T-helper 1 cell treated with Interleukin-12 subunit alpha and Interleukin-12 subunit beta and Interleukin-4 antibody, amounts not matched to agents 30 ng/mL and 1 ng/mL, for 36 hours (primary cell): Measurements from ENCODE around the gene MDFI. TPM values are rescaled to one million over a fixed set of nuclear protein-coding genes. Genes with fewer than 3 reads are reported as not detected.

ENCODE experiments used
- intact Hi-C: fragments of 100-400 bp; cut with micrococcal nuclease; formaldehyde crosslinking; loops from one replicate; pipeline ENCODE4 v1.15.1; 2024
- total RNA-seq: library from RNA; stranded (reverse); gene quantifications from 2 replicates; pipeline ENCODE4 v1.2.3, GENCODE V29; 2022

MDFI gene
- total RNA-seq, 1 donor from 2014 or later = not detected

DNA sequence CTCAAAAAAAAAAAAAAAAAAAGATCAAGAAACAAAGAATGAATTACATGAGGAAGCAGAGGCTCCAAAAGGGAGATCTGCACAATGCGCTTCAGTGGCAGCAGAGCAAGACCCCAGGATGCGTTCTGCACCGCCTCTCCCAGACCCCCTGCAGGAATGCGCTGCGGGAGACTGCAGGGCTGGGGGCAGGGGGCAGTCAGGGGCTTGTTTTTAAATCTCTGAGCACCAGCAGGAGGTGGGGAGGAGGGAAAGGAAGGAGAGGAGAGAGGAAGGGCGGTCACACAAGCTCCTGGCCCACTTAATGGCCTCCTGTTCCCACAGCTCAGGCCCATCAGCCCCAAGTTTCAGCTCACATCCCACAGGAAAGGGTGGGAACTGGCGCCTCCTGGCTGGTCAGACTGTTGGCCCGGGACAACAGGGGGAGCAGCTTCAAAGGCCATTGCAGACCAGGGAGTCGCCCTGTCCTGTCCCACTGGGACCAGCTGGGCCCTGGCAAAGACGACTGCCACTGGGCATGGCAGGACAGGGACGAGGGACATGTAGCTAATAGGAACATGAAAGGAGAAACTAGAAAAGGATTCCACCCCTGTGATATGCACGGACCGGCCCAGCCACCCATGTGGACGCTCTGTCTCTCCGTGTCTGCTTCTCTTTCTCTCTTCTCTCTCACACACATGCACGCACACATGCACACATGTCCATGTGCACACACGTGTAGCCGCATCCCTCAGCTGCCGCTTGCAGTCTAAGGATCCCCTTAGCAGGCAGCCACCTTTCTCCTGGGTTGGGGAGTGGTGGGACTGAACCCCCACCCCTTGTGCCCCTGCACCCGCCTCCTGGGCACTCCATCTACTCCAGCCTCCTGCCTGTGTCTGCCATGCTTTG, 62.4 kb downstream of the MDFI start:
- intact Hi-C loops = no loop called here

GRCh38 chr6:41702089-41702745, 63.9 kb downstream of the MDFI start:
- intact Hi-C loops = no loop called here

DNA sequence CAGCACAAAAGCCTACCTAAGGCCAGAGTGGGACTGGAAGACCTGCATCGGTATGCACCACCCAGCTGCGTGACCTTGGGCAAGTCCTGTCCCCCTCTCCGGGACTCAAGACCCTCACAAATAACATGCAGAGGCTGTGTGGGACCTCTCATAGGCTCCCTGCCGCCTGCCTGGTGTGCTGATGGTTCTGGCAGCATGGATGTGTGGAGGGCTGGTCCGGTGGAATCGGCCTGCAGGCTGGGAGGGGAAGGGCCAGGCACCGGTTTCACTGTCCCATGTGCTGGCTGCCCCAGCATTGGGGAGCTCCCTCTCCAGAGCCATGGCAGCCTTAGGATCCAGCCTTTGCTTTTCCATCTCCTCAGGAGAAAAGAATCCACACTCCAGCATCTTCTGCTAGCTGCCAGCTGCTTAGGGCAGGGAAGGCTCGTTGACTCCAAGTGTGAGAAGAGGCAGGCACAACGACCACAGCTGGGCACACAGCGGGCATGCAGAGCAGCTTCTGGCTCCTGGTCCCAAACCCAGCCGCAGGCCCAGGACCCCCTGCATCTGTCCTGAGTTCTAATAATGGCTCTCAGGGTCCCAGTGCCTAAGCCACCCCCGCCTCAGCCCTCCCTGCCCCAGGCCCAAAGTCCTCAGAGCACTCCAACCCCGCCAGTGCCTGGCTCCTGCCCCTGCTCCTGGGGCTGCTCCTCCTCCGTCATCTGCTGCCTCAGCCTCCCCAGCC, 64.7 kb downstream of the MDFI start:
- intact Hi-C loops = no loop called here

Other genes with a start within 250 kb of the MDFI start
- 5.8 and 6.1 TPM in 2 replicates for gene FOXP4, start 92.1 kb upstream of the MDFI start, total RNA-seq
- 20.5 and 22.1 TPM in 2 replicates for gene TFEB, start 97.1 kb downstream of the MDFI start, total RNA-seq
- not detected in 2 replicates for gene PGC, start 108.9 kb downstream of the MDFI start, total RNA-seq
- gene FRS3, start 141.4 kb downstream of the MDFI start, total RNA-seq = 4.9 and 5.3 TPM in 2 replicates
- 0.59 TPM in 1 of 2 replicates, not detected in the other for gene PRICKLE4, start 142.3 kb downstream of the MDFI start, total RNA-seq
- gene TOMM6, start 149.2 kb downstream of the MDFI start, total RNA-seq = 191 and 194 TPM in 2 replicates